Prostate gland (tissue), 2 donors: Measurements from ENCODE around the gene DNPH1. TPM values are rescaled to one million over a fixed set of nuclear protein-coding genes. Genes with fewer than 3 reads are reported as not detected.

Source experiments
- DNase-seq: peaks from one replicate; pipeline ENCODE4 v3.0.0-alpha.2; 2019; ENCODE audit warnings: low spot score
- H3K27ac ChIP-seq, 2 donors: fragments of 200-600 bp; sonication (generic); 2 replicates each; pipeline ENCODE4 v1.5.1; 2017 to 2019
- H3K27me3 ChIP-seq: fragments of 200-600 bp; sonication (generic); replicated peaks from 2 replicates; pipeline ENCODE4 v1.5.1; 2019; ENCODE audit not compliant: insufficient read depth
- H3K36me3 ChIP-seq, 2 donors: fragments of 200-600 bp; sonication (generic); 1 replicate in 1 of 2; 2 replicates in 1 of 2; pipeline versions ENCODE4 v1.5.1 to v1.8.1; 2017 to 2019
- H3K4me1 ChIP-seq: fragments of 200-600 bp; sonication (generic); replicated peaks from 2 replicates; pipeline ENCODE4 v1.5.1; 2019
- H3K4me3 ChIP-seq, 2 donors: fragments of 200-600 bp; sonication (generic); 2 replicates each; pipeline ENCODE4 v1.5.1; 2017 to 2019
- H3K9me3 ChIP-seq: fragments of 200-600 bp; sonication (generic); 2 replicates; pipeline ENCODE4 v1.5.1; 2017
- CTCF ChIP-seq, 4 experiments: fragments of 200-600 bp in 2 of 4; fragments of 450-650 bp in 2 of 4; sonication (generic) in 2 of 4; IDR thresholded peaks; 1 replicate in 3 of 4; 2 replicates in 1 of 4; pipeline ENCODE4 v1.5.1; 2016 to 2019; ENCODE audit warnings: antibody characterized with exemption in 4 of 4, mild to moderate bottlenecking in 2 of 4, moderate library complexity in 2 of 4
- POLR2A ChIP-seq: fragments of 450-650 bp; IDR thresholded peaks from one replicate; pipeline ENCODE4 v1.6.1; 2016; ENCODE audit warnings: antibody characterized with exemption, mild to moderate bottlenecking
- POLR2AphosphoS5 ChIP-seq: sonication (generic); formaldehyde crosslinking; IDR thresholded peaks from one replicate; pipeline ENCODE4 v1.6.1; 2017; ENCODE audit warnings: antibody characterized with exemption
- WGBS: methylation state at CpG from one replicate; pipeline ENCODE4 v1.1.5; 2018; 5-methylcytosine and 5-hydroxymethylcytosine counted together
- intact Hi-C: fragments of 100-400 bp; cut with DNase I; formaldehyde crosslinking; loops from one replicate; pipeline ENCODE4 v1.14.2; 2022
- total RNA-seq, 2 donors: library from RNA; depleted of rRNA; stranded (reverse); fragments of >200 nt; gene quantifications; one replicate each; pipeline ENCODE4 v1.1.0, GENCODE V29; 2016

The DNPH1 gene
- total RNA-seq, 2 donors from 2014 or later: 40.3 to 138 TPM

GRCh38 chr6:43257367-43258145 lies 28.3 kb upstream of the DNPH1 start:
- Histone ChIP-seq H3K27ac (no peak overlapping the region), H3K27me3 (no peaks in the 10 kb centered on the region), H3K4me1 (no peaks in the 10 kb centered on the region), H3K9me3 (no peaks in the 10 kb centered on the region), H3K4me3 (no peak overlapping the region), H3K36me3 (no peaks in the 10 kb centered on the region)
- 78% methylated on average over 12 of the region's 12 CpGs for WGBS
- TF ChIP-seq POLR2A (no peak), POLR2AphosphoS5 (no peak), CTCF (IDR thresholded peaks at IDR 0.05) (no peak)
- intact Hi-C loops: no loop called here
- DNase-seq: no peak

- H3K9me3 ChIP-seq: no peaks in the 10 kb centered on the region
- no peaks in the 10 kb centered on the region for H3K36me3 ChIP-seq
- H3K4me3 ChIP-seq: no peak overlapping the region
- H3K27me3 ChIP-seq: no peaks in the 10 kb centered on the region
- intact Hi-C loops: no loop called here
- H3K4me1 ChIP-seq: no peaks in the 10 kb centered on the region
- WGBS: 92% methylated on average over 8 of the region's 9 CpGs
- DNase-seq: no peak
- no peak overlapping the region for H3K27ac ChIP-seq
- no peak for TF ChIP-seq CTCF (IDR thresholded peaks at IDR 0.05)
- TF ChIP-seq POLR2A: no peak
- no peak for TF ChIP-seq POLR2AphosphoS5
These were observed 27.5 kb upstream of the DNPH1 start for GRCh38 chr6:43256670-43257366.

GRCh38 chr6:43255408-43256054 lies 26.2 kb upstream of the DNPH1 start:
- no peak for DNase-seq

GRCh38 chr6:43254846-43255245 lies 25.6 kb upstream of the DNPH1 start:
- H3K4me3 ChIP-seq: no peak overlapping the region
- no peaks in the 10 kb centered on the region for H3K27me3 ChIP-seq
- no peak overlapping the region for H3K27ac ChIP-seq
- no peak for TF ChIP-seq POLR2A
- TF ChIP-seq CTCF (IDR thresholded peaks at IDR 0.05): no peak
- no peak for TF ChIP-seq POLR2AphosphoS5
- 80% methylated on average over 11 of the region's 11 CpGs for WGBS
- H3K4me1 ChIP-seq: no peaks in the 10 kb centered on the region
- H3K9me3 ChIP-seq: no peaks in the 10 kb centered on the region
- DNase-seq: no peak
- H3K36me3 ChIP-seq: no peaks in the 10 kb centered on the region
- intact Hi-C loops: no loop called here

More at GRCh38 chr6:43255408-43256054, 26.2 kb upstream of the DNPH1 start:
- H3K4me1 ChIP-seq: no peaks in the 10 kb centered on the region
- H3K9me3 ChIP-seq: no peaks in the 10 kb centered on the region
- H3K4me3 ChIP-seq: no peak overlapping the region
- intact Hi-C loops: no loop called here
- H3K27me3 ChIP-seq: no peaks in the 10 kb centered on the region
- H3K27ac ChIP-seq: no peak overlapping the region
- 71% methylated on average over 11 of the region's 11 CpGs for WGBS
- TF ChIP-seq CTCF (IDR thresholded peaks at IDR 0.05) (no peak), POLR2AphosphoS5 (no peak), POLR2A (no peak)
- no peaks in the 10 kb centered on the region for H3K36me3 ChIP-seq
